Activated T-helper 1 cell treated with anti-CD3 and anti-CD28 coated beads, Interleukin-12 subunit alpha, Interleukin-12 subunit beta, Interleukin-2, Interleukin-4 antibody, amounts not matched to agents 30 ng/mL and 10 ng/mL and 1 ng/mL, durations not matched to agents 14 hours and 24 hours and 36 hours (primary cell): Measurements from ENCODE around the gene NPAS2. TPM values are rescaled to one million over a fixed set of nuclear protein-coding genes. Genes with fewer than 3 reads are reported as not detected.

Source experiments
- DNase-seq: peaks from one replicate; pipeline ENCODE4 v3.0.0; 2021; ENCODE audit warnings: low spot score
- H3K27ac Mint-ChIP-seq: one replicate; pipeline ENCODE4 v1.8.0; 2021; ENCODE audit warnings: mild to moderate bottlenecking, mixed read lengths
- H3K27me3 Mint-ChIP-seq: one replicate; pipeline ENCODE4 v1.8.0; 2022; ENCODE audit warnings: mild to moderate bottlenecking, moderate library complexity, mixed read lengths; ENCODE audit not compliant: insufficient read depth
- H3K36me3 Mint-ChIP-seq: one replicate; pipeline ENCODE4 v1.8.0; 2021; ENCODE audit warnings: low read depth, mixed read lengths
- H3K4me1 Mint-ChIP-seq: one replicate; pipeline ENCODE4 v1.8.0; 2021; ENCODE audit warnings: low read depth, mixed read lengths
- H3K4me3 Mint-ChIP-seq: one replicate; pipeline ENCODE4 v1.8.0; 2021; ENCODE audit warnings: mild to moderate bottlenecking, moderate library complexity, mixed read lengths
- H3K9me3 Mint-ChIP-seq: one replicate; pipeline ENCODE4 v1.8.0; 2021; ENCODE audit warnings: mixed read lengths
- intact Hi-C: fragments of 100-400 bp; cut with micrococcal nuclease; formaldehyde crosslinking; loops from one replicate; pipeline ENCODE4 v1.15.1; 2024
- total RNA-seq: library from RNA; stranded (reverse); gene quantifications from 2 replicates; pipeline ENCODE4 v1.2.3, GENCODE V29; 2022

The NPAS2 gene
- total RNA-seq, 1 donor from 2014 or later: 7.5 TPM

GRCh38 chr2:100887713-100888495, 68.0 kb downstream of the NPAS2 start:
- intact Hi-C loops: no loop called here
- Mint-ChIP-seq H3K4me1 (peaks cover 4% of the 10 kb centered on the region), H3K27ac (no peak overlapping the region), H3K27me3 (no peaks in the 10 kb centered on the region), H3K4me3 (no peak overlapping the region), H3K36me3 (no peaks in the 10 kb centered on the region), H3K9me3 (no peaks in the 10 kb centered on the region)
- no peak for DNase-seq

- H3K9me3 Mint-ChIP-seq: no peaks in the 10 kb centered on the region
- H3K4me1 Mint-ChIP-seq: no peaks in the 10 kb centered on the region
- no peak overlapping the region for H3K27ac Mint-ChIP-seq
- H3K36me3 Mint-ChIP-seq: no peaks in the 10 kb centered on the region
- no peaks in the 10 kb centered on the region for H3K27me3 Mint-ChIP-seq
- DNase-seq: no peak
- intact Hi-C loops: no loop called here
- no peak overlapping the region for H3K4me3 Mint-ChIP-seq
Observed at GRCh38 chr2:100888601-100889000, 68.7 kb downstream of the NPAS2 start.

- H3K27me3 Mint-ChIP-seq: no peaks in the 10 kb centered on the region
- no peaks in the 10 kb centered on the region for H3K36me3 Mint-ChIP-seq
- intact Hi-C loops: no loop called here
- no peak for DNase-seq
- H3K4me3 Mint-ChIP-seq: no peak overlapping the region
- H3K9me3 Mint-ChIP-seq: no peaks in the 10 kb centered on the region
- H3K27ac Mint-ChIP-seq: no peak overlapping the region
- no peaks in the 10 kb centered on the region for H3K4me1 Mint-ChIP-seq
Observed at GRCh38 chr2:100889286-100889685, 69.3 kb downstream of the NPAS2 start.

GRCh38 chr2:100891906-100892642, 72.1 kb downstream of the NPAS2 start:
- Mint-ChIP-seq H3K9me3 (peaks cover 3% of the 10 kb centered on the region), H3K27me3 (no peaks in the 10 kb centered on the region), H3K36me3 (no peaks in the 10 kb centered on the region), H3K27ac (no peak overlapping the region), H3K4me1 (no peaks in the 10 kb centered on the region), H3K4me3 (no peak overlapping the region)
- intact Hi-C loops: no loop called here
- no peak for DNase-seq

GRCh38 chr2:100893392-100894104, 73.6 kb downstream of the NPAS2 start:
- no peaks in the 10 kb centered on the region for H3K27me3 Mint-ChIP-seq
- H3K4me1 Mint-ChIP-seq: no peaks in the 10 kb centered on the region
- no peak for DNase-seq
- no peaks in the 10 kb centered on the region for H3K36me3 Mint-ChIP-seq
- peaks cover 12% of the 10 kb centered on the region for H3K9me3 Mint-ChIP-seq
- H3K4me3 Mint-ChIP-seq: no peak overlapping the region
- no peak overlapping the region for H3K27ac Mint-ChIP-seq
- intact Hi-C loops: no loop called here

GRCh38 chr2:100894105-100894795, 74.3 kb downstream of the NPAS2 start:
- DNase-seq: no peak
- no peak overlapping the region for H3K27ac Mint-ChIP-seq
- H3K9me3 Mint-ChIP-seq: peaks cover 12% of the 10 kb centered on the region
- H3K27me3 Mint-ChIP-seq: no peaks in the 10 kb centered on the region
- H3K4me3 Mint-ChIP-seq: no peak overlapping the region
- H3K36me3 Mint-ChIP-seq: no peaks in the 10 kb centered on the region
- no peaks in the 10 kb centered on the region for H3K4me1 Mint-ChIP-seq
- intact Hi-C loops: no loop called here

- H3K4me1 Mint-ChIP-seq: no peaks in the 10 kb centered on the region
- no peak for DNase-seq
- intact Hi-C loops: no loop called here
- H3K36me3 Mint-ChIP-seq: no peaks in the 10 kb centered on the region
- H3K9me3 Mint-ChIP-seq: peaks cover 12% of the 10 kb centered on the region
- no peak overlapping the region for H3K4me3 Mint-ChIP-seq
- H3K27ac Mint-ChIP-seq: no peak overlapping the region
- H3K27me3 Mint-ChIP-seq: peaks cover 3% of the 10 kb centered on the region
Observed at GRCh38 chr2:100894796-100895156, 74.8 kb downstream of the NPAS2 start.

- peaks cover 3% of the 10 kb centered on the region for H3K27me3 Mint-ChIP-seq
- no peak for DNase-seq
- H3K4me1 Mint-ChIP-seq: no peaks in the 10 kb centered on the region
- no peaks in the 10 kb centered on the region for H3K36me3 Mint-ChIP-seq
- intact Hi-C loops: no loop called here
- H3K4me3 Mint-ChIP-seq: no peak overlapping the region
- H3K9me3 Mint-ChIP-seq: peaks cover 12% of the 10 kb centered on the region
- no peak overlapping the region for H3K27ac Mint-ChIP-seq
Observed at GRCh38 chr2:100895402-100895801, 75.5 kb downstream of the NPAS2 start.

- Mint-ChIP-seq H3K27ac (no peak overlapping the region), H3K4me1 (no peaks in the 10 kb centered on the region), H3K27me3 (peaks cover 4% of the 10 kb centered on the region), H3K4me3 (no peak overlapping the region), H3K36me3 (no peaks in the 10 kb centered on the region), H3K9me3 (peaks cover 12% of the 10 kb centered on the region)
- no peak for DNase-seq
- intact Hi-C loops: no loop called here
Observed at GRCh38 chr2:100895934-100896685, 76.2 kb downstream of the NPAS2 start.

GRCh38 chr2:100898035-100898665, 78.2 kb downstream of the NPAS2 start:
- H3K27me3 Mint-ChIP-seq: peaks cover 4% of the 10 kb centered on the region
- H3K4me3 Mint-ChIP-seq: no peak overlapping the region
- no peaks in the 10 kb centered on the region for H3K36me3 Mint-ChIP-seq
- H3K9me3 Mint-ChIP-seq: peaks cover 12% of the 10 kb centered on the region
- no peak overlapping the region for H3K27ac Mint-ChIP-seq
- no peak for DNase-seq
- no peaks in the 10 kb centered on the region for H3K4me1 Mint-ChIP-seq
- intact Hi-C loops: no loop called here

- no peak for DNase-seq
- Mint-ChIP-seq H3K27ac (no peak overlapping the region), H3K9me3 (peaks cover 12% of the 10 kb centered on the region), H3K4me1 (no peaks in the 10 kb centered on the region), H3K36me3 (no peaks in the 10 kb centered on the region), H3K27me3 (peaks cover 4% of the 10 kb centered on the region), H3K4me3 (no peak overlapping the region)
- intact Hi-C loops: no loop called here
Observed at GRCh38 chr2:100900156-100900795, 80.3 kb downstream of the NPAS2 start.
